ENCODE data around the gene NDUFB3.

Gene NDUFB3

DNA sequence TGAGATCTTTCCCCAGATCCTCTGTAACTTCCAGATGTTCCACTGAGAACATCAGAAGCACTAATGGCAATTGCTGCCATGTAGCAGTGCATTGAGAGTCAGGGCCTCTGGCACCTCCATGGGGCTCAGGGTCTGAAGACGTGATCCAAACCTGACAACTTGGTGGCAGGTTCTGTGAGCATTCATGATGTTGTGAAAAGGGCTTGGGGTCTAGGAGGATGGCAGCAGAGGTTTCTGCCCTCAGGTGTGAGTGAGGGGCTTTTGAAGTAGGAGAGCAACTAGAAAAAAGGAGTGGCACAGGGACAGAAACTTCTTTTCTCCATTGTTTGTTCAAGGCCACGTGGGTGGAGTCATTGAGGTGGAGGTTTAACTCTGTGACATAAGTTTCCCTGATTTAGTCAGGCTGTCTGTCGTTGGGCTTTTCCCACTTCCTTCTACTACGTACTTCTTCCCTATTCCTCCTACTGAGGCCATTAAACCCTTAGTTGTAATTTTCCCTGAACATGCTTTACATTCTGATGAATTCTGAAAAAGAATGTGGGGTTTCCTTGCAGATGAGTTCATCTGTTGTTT lies 57.2 kb downstream of the NDUFB3 start:
- DNase-seq (ENCODE audit: low spot score), result peak; percentile 93

DNA sequence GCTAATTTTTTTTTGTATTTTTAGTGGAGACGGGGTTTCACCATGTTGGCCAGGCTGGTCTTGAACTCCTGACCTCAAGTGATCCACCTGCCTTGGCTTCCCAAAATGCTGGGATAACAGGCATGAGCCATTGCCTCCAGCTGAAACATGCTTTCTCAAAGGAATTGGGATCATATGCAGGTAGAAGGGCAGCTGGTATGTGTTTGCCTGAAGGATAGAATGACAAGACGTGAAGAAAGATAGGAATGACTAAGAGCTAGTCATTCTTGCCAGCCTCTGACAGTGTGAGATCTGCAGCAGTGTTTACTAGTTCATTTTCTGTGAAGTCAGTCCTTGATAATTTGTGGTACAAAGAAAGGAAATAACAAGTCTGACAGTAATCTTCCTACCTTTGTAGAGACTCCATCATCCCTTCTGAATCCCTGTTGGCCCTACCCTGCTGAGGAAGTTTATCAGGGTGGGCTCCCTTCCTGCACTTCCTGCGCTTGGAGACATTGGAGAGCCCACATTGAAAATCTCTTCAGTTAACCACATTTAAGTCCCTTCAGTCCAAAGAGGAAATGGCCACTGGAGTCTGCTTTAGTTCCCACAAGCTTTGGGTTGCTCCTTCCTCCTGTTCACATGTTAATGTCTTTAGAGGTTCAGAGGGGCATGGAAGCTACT lies 58.9 kb downstream of the NDUFB3 start:
- peak; percentile 82 for DNase-seq (ENCODE audit: low spot score)

DNA sequence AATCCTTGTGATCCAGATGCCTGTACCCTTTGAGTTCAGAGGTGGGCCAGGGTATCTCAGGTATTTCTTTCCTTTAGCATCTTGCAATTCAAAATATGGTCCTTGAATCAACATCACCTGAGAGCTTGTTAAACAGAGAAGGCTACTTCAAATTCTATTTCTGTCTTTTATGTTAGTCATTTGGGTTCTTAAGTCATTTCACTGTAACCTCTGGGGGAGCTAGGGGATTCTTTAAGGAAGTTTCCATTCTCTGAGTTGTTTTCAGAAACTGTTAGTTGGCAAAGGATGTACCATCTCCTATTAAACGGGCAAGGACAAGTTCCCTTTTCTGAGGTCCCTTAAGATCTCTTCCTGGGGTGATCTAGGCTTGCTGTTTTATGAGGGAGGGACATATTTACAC lies 60.7 kb downstream of the NDUFB3 start:
- no peak for DNase-seq (ENCODE audit: low spot score)
